Measurements from ENCODE around the gene GSDME.

Gene GSDME

DNA sequence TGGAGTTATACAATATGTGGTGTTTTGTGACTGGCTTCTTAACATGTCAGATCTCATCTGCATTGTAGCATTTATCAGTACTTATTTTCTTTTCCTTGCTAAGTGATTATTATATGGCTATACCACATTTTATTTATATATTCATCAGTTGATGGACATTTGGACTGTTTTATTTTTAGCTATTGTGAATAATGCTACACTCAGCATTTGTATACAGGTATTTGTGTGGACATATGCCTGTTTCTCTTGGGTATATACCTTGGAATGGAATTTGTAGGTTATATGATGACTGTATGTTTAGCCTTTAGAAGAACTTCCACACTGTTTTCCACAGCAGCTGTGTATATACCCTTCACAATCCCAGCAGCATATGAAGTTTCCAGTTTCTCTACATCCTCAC is 86.5 kb downstream of the GSDME start:
- H3K4me1 Mint-ChIP-seq (ENCODE audit: low read depth in 2 of 2), result no peaks in the 10 kb centered on the region
- no peaks in the 10 kb centered on the region for H3K27me3 Mint-ChIP-seq
- no peaks in the 10 kb centered on the region for H3K36me3 Mint-ChIP-seq (ENCODE audit: insufficient read depth)
- no peak for DNase-seq
- ATAC-seq (replicated peaks), result no peak
- no peaks in the 10 kb centered on the region for H3K9me3 Mint-ChIP-seq
- H3K4me3 Mint-ChIP-seq, result no peak overlapping the region
- peak overlapping the region in 1 of 2 donors; percentile 10 for H3K27ac Mint-ChIP-seq

DNA sequence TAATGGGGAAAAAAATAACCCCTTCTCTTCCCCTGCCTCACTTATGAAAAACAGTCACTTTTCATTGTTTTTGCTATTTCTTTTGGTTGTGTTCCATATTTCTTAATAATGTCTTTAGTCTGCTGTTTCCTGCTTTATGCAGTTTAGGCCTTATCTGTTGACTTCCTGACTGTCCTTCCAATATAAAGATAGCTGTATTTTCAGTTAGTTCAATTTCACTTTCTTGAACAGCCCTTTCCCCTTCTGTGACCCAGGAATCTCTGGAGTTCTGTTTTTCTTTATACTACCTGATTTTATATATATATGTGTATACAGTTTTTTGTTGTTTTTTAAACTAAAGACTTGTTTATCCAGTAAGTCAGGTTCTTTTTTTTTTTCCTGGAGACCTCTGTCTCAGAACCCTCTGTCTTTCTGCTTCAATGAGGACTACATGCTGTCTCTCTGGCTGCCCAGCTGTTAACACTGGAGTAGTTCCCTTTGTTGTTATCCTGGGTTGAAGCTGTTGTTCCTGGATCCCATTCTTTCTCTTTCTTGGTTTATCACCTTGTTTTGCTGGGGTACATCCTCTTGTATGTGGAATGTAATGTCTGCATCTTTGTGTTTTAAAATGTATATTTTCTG is 87.2 kb downstream of the GSDME start:
- DNase-seq, result no peak
- no peaks in the 10 kb centered on the region for H3K9me3 Mint-ChIP-seq
- no peak overlapping the region for H3K4me3 Mint-ChIP-seq
- ATAC-seq (replicated peaks), result no peak
- H3K27me3 Mint-ChIP-seq, result no peaks in the 10 kb centered on the region
- H3K27ac Mint-ChIP-seq, result peak overlapping the region in 1 of 2 donors; percentile 10
- H3K4me1 Mint-ChIP-seq (ENCODE audit: low read depth in 2 of 2), result no peaks in the 10 kb centered on the region
- no peaks in the 10 kb centered on the region for H3K36me3 Mint-ChIP-seq (ENCODE audit: insufficient read depth)

DNA sequence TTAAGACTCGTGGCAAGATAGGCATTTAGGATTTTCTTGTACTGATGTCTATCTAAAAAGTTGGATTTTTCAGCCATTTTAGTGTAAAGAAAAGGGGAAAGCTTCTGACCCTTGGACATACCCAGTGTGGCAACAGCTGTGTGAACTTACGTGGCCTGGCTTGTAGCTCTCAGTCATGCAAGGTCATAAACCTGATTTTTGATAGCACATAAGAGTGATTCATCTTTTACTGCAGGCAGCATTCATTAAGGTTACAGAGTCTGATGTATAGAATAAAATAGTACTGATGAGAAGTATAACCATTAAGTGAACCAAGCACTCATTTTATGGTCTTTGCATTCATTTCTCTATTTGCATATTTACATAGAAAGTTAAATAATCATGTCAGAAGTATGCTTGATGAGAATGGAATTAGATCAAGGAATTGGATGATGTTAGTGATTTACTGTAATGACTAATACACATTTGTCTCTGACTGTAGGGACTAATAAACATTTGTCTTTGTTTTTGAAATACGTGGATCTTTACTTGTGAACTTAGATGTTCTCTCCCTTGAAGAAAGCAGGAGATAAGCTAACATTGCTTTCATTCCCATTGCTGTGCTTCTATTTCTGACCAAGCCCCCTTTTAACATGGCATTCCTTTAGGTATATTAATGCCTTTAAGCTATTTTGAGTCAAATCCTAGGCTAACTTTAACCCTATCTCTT is 88.2 kb downstream of the GSDME start:
- no peak for ATAC-seq (replicated peaks)
- Mint-ChIP-seq H3K27ac (no peak overlapping the region), H3K27me3 (no peaks in the 10 kb centered on the region), H3K36me3 (ENCODE audit: insufficient read depth) (no peaks in the 10 kb centered on the region), H3K4me3 (no peak overlapping the region), H3K9me3 (no peaks in the 10 kb centered on the region), H3K4me1 (ENCODE audit: low read depth in 2 of 2) (no peaks in the 10 kb centered on the region)
- DNase-seq, result no peak

DNA sequence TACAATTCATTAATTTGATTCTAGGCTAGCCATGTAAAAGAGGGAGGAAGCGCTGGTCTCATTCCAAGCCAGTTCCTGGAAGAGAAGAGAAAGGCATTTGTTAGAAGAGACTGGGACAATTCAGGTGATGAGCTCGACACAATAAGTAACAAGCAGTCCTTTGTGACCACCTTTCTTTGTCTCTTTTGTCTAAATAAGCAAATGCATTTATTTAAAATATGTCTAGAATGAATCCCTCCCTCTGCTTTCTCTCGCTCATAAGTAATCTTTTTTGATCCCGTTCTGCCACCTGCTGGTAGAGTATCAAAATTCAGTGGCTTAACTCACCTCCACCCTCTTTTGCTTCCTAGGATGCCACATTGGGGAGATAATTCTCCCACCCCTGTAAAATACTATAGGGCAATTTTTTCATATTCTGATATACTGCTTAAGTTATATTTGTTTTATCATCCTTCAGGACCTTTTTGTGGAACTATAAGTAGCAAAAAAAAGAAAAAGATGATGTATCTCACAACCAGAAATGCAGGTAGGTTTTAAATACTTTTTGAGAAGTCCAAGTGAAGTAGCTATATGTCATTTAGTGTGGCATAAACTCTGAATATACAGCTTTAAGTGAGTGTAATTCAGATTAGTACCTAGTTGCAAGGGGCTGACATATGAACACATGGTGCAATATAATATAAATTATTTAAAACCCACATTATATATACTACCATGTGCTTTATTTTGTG is 91.5 kb downstream of the GSDME start:
- Mint-ChIP-seq H3K4me3 (no peak overlapping the region), H3K27me3 (no peaks in the 10 kb centered on the region), H3K36me3 (ENCODE audit: insufficient read depth) (no peaks in the 10 kb centered on the region), H3K4me1 (ENCODE audit: low read depth in 2 of 2) (no peaks in the 10 kb centered on the region), H3K27ac (no peak overlapping the region), H3K9me3 (no peaks in the 10 kb centered on the region)
- DNase-seq (peak; percentile 42 to 58 (median 43)), ATAC-seq (replicated peaks) (peak; percentile 53)

DNA sequence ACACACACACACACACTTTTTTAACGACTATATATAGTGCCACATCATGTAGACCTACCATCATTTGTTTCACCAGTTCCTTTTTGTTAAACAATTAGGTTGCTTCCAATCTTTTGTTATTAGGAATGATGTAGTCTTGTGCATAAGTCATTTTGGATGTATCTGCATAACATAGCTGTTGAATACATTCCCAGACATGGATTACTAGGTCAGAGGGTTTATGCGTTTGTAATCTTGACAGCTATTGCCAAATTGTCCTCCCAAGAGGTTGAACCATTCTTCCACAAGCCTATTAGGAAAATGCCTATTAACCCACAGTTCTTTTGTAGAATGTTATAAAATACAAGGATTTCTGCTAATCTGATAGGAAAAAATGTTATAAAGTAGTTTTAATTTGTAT is 96.7 kb downstream of the GSDME start:
- H3K4me1 Mint-ChIP-seq (ENCODE audit: low read depth in 2 of 2), result no peaks in the 10 kb centered on the region
- H3K27ac Mint-ChIP-seq, result no peak overlapping the region
- no peaks in the 10 kb centered on the region for H3K27me3 Mint-ChIP-seq
- no peaks in the 10 kb centered on the region for H3K9me3 Mint-ChIP-seq
- DNase-seq, result no peak
- H3K36me3 Mint-ChIP-seq (ENCODE audit: insufficient read depth), result peaks cover 2% of the 10 kb centered on the region
- ATAC-seq (replicated peaks), result no peak
- H3K4me3 Mint-ChIP-seq, result no peak overlapping the region

DNA sequence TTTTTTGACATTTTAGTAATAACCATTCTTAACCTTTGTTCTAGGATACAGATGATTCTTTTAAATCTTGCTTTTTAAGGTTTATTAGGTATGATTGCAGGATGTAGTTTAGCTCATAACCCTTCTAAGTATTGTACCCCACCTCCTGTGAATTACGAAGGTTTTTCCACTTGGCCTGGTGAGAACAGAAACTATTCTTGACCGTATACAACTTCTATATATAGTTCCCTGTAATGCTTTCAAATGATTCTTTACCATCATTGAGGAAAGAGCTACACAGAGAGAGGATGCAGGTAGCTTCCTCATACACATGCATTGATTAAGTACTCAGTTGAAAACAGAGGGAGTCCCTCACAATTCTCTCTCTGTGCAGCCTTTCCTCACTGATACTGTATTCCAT is 97.8 kb downstream of the GSDME start:
- no peaks in the 10 kb centered on the region for H3K27me3 Mint-ChIP-seq
- H3K9me3 Mint-ChIP-seq, result no peaks in the 10 kb centered on the region
- ATAC-seq (replicated peaks), result no peak
- H3K27ac Mint-ChIP-seq, result no peak overlapping the region
- no peak for DNase-seq
- H3K4me1 Mint-ChIP-seq (ENCODE audit: low read depth in 2 of 2), result no peaks in the 10 kb centered on the region
- H3K4me3 Mint-ChIP-seq, result no peak overlapping the region
- H3K36me3 Mint-ChIP-seq (ENCODE audit: insufficient read depth), result peaks cover 2% of the 10 kb centered on the region

DNA sequence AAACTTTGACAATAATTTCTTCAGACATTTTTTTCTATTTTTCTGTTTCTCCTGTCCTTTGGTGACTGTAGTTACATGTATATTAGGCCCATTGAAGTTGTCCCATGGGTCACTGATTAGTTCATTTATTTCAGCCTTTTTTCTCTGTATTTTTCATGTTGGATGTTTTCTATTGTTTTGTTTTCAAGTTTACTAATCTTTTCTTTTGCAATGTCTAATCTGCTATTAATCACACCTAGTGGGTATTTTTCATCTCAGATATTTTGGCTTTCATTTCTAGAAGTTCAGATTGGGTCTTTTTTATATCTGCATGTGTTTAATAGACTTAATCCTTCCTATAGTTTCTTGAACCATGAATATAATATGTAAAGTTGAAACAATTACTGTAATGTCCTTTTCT is 99.3 kb downstream of the GSDME start:
- H3K4me3 Mint-ChIP-seq, result no peak overlapping the region
- DNase-seq (no peak), ATAC-seq (replicated peaks) (no peak)
- no peaks in the 10 kb centered on the region for H3K27me3 Mint-ChIP-seq
- no peak overlapping the region for H3K27ac Mint-ChIP-seq
- H3K4me1 Mint-ChIP-seq (ENCODE audit: low read depth in 2 of 2), result peaks cover 0 to 3% of the 10 kb centered on the region in 2 donors
- H3K36me3 Mint-ChIP-seq (ENCODE audit: insufficient read depth), result peaks cover 2% of the 10 kb centered on the region
- H3K9me3 Mint-ChIP-seq, result no peaks in the 10 kb centered on the region

DNA sequence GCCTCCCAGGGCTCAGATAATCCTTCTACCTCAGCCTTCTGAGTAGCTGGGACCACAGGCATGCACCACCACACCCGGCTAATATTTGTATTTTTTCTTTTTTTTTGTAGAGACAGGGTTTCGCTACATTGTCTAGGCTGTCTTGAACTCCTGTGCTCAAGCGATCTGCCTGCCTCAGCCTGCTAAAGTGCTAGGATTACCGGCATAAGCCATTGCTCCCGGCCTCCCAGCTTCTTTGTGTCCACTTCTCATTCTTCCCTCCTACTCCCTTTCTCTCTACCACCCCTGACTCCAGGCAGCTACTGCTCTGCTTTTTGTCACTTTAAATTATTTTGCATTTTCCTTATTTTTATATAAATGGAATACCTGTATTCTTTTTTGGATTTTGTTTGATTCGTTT is 100.7 kb downstream of the GSDME start:
- H3K4me3 Mint-ChIP-seq, result no peak overlapping the region
- H3K36me3 Mint-ChIP-seq (ENCODE audit: insufficient read depth), result peaks cover 2% of the 10 kb centered on the region
- H3K27me3 Mint-ChIP-seq, result no peaks in the 10 kb centered on the region
- DNase-seq (no peak), ATAC-seq (replicated peaks) (no peak)
- peaks cover 0 to 3% of the 10 kb centered on the region in 2 donors for H3K4me1 Mint-ChIP-seq (ENCODE audit: low read depth in 2 of 2)
- H3K27ac Mint-ChIP-seq, result peak overlapping the region in 1 of 2 donors; percentile 49
- H3K9me3 Mint-ChIP-seq, result no peaks in the 10 kb centered on the region

DNA sequence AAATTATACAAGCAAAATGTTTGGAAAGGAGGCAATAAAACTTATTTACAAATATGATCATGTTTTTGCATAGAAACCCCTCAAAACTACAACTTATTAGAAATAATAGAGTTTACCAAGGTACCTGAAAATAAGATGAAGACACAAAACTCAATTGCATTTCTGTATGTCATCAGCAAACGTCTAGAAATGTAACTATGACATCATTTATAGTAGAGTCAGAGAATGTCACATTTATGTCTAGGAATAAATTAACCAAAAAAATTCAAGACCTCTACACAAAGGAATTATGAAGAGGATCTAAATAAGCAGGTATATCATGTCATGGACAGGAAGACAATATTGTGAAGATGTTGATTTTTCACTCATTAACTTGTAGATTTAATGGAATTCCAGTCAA is 103.0 kb downstream of the GSDME start:
- Mint-ChIP-seq H3K4me3 (no peak overlapping the region), H3K4me1 (ENCODE audit: low read depth in 2 of 2) (peaks cover 0 to 3% of the 10 kb centered on the region in 2 donors), H3K27me3 (no peaks in the 10 kb centered on the region), H3K9me3 (no peaks in the 10 kb centered on the region), H3K27ac (peak overlapping the region in 1 of 2 donors; percentile 56), H3K36me3 (ENCODE audit: insufficient read depth) (peaks cover 4% of the 10 kb centered on the region)
- ATAC-seq (replicated peaks) (no peak), DNase-seq (no peak)

DNA sequence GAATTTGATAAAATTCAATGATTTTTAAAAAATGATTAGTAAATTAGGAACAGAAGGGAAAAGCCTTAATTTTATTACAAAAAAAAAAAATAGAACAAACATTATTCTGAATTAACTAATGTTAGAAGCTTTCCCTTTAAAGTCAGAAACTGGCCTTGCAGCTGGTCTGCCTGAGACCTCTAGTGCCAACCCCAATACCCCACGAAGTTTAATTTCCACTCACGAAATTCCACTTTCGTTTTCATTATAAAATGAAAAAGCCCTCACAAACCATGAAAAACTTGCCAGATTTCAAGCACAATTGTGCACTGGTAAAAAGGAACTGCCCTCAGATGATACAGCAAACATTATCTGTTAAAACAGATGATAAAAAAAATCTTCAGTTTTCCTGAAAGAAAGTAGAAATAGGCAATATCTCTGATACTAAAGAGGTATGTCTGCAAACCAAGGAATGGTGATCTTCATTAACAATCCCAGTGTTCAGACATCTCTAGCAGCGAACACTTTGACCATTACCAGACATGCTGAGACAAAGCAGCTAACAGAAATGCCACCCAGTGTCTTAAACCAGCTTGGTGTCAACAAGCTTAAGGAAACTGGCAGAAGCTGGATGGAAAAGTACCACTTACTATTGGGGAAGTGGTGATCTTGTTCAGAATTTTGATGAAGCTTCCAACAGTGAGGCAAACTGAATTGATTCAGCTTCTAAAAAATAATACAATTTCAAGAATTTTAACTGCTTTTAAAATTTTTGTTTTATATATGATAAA is 103.8 kb downstream of the GSDME start:
- Mint-ChIP-seq H3K27me3 (no peaks in the 10 kb centered on the region), H3K9me3 (no peaks in the 10 kb centered on the region), H3K27ac (peak overlapping the region in 1 of 2 donors; percentile 15), H3K4me1 (ENCODE audit: low read depth in 2 of 2) (peaks cover 0 to 3% of the 10 kb centered on the region in 2 donors), H3K36me3 (ENCODE audit: insufficient read depth) (peaks cover 4% of the 10 kb centered on the region), H3K4me3 (peak overlapping the region; percentile 54 to 58)
- ATAC-seq (replicated peaks) (no peak), DNase-seq (no peak)

DNA sequence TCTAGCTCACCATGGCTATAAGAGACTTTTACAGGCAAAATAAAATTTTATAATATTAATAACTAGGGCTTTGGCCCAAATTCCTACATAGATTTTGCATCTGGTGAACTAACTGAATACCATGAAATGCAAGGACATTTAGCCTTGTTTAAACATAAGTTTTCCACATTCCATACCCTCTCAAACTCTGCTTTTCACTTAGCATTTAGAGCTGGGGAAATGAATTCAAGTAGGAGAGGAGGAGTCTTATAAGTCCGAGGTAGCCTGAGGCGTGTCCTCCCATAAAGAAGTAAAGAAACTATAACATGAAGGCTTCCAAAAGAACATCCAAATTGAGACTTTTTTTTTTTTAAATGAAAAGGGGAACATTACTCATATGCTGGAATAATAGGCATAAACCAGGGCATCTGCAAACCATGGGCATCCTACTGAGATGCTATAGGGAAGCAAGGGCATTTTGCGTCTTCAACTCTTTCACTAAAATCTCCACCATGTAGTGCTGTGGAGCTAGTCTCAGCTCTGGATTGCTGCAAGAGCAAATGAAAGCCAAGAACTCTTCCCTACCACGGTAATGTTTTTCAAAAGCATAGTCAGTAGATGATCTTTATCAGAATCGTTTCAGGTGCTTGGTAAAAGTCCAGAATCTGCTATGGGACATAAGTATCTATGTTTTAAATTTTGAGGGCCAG is 104.9 kb downstream of the GSDME start:
- no peak for DNase-seq
- Mint-ChIP-seq H3K4me3 (no peak overlapping the region), H3K4me1 (ENCODE audit: low read depth in 2 of 2) (peaks cover 0 to 3% of the 10 kb centered on the region in 2 donors), H3K9me3 (no peaks in the 10 kb centered on the region), H3K27ac (no peak overlapping the region), H3K36me3 (ENCODE audit: insufficient read depth) (peaks cover 4% of the 10 kb centered on the region), H3K27me3 (no peaks in the 10 kb centered on the region)
- no peak for ATAC-seq (replicated peaks)
